Stimulated activated naive CD8-positive, alpha-beta T cell treated with anti-CD3 and anti-CD28 coated beads, Interleukin-15, Interleukin-2, amounts not matched to agents 100 U/mL and 50 U/mL, for 24 hours (primary cell): ENCODE measurements around the gene PPFIA2.
A peak's percentile ranks its signal among the peaks of the same experiment; 100 is the strongest.
"Not testable (repeated sequence)": the region's sequence is repeated elsewhere in the genome, so short reads cannot be mapped to it uniquely, and the experiment has no call there.

Experiments
- ATAC-seq: fragments of 150-1000 bp; cut with Tn5 transposase; one replicate; pipeline ENCODE4 v1.10.0; 2021
- DNase-seq: peaks from one replicate; pipeline ENCODE4 v3.0.0; 2021

Gene PPFIA2

DNA sequence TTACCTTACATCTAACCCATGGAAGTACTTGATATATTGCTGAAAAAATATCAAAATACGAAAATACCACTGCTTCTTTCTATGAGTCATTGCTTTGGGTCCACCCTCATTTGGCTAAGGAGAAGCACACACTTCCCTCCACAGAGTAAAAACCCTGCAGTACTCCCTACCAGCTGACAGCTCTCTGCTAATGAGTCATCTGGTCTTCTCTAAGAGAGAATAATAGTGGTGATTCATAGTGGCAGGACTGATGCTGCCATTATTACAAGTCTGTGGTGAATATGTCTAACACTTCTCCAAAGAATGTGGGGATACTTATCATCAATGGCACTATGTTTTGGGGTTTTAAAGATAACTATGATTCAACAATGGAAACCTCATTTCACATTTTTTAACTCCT lies 90.7 kb downstream of the PPFIA2 start:
- peak; percentile 6 for DNase-seq
- ATAC-seq: peak; percentile 100

DNA sequence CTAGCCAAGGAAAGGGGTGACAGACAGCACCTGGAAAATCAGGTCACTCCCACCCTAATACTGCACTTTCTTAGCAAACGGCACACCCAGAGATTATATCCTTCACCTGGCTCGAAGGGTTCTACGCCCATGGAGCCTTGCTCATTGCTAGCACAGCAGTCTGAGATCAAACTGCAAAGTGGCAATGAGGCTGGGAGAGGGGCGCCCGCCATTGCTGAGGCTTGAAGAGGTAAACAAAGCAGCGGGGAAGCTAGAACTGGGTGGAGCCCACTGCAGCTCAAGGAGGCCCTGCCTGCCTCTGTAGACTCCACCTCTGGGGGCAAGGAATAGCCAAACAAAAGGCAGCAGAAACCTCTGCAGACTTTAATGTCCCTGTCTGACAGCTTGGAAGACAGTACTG lies 99.8 kb downstream of the PPFIA2 start:
- not testable (repeated sequence) for ATAC-seq, DNase-seq

DNA sequence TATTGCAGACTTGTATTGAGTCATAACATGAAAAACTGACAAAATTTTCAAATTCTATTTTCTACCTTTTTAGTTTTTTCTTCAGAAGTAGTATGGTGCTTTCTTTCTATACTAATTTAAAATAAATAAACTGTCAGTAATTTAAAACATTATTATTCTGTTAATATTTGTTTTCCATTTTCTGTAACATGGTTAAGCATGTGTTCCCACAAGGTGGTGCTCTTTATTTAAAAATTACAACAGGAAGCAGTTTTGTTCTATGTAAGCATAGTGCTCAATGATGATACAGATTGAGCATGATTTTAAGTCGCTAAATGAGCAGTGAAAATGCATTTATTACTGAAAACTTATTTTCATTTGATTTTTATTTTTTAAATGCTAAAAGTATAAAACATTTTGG lies 114.6 kb downstream of the PPFIA2 start:
- ATAC-seq (no peak), DNase-seq (no peak)

DNA sequence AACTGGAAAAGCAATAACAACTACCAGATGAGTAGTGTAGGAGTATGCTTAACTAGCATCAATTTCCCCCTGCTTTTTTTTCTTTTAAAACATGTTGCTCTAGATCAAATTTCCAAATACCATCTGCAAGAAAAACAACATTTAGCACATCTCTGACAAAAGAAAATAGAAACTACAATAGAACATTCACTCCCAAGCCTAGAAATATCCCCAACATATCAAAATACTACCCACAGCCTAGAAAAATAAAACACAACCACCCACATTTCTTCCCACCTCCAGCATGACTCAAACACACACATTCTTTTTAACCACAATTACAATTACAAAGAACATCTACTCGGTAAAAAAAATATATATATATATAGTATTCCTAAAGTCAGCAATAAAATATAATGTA lies 120.0 kb downstream of the PPFIA2 start:
- ATAC-seq (no peak), DNase-seq (no peak)

DNA sequence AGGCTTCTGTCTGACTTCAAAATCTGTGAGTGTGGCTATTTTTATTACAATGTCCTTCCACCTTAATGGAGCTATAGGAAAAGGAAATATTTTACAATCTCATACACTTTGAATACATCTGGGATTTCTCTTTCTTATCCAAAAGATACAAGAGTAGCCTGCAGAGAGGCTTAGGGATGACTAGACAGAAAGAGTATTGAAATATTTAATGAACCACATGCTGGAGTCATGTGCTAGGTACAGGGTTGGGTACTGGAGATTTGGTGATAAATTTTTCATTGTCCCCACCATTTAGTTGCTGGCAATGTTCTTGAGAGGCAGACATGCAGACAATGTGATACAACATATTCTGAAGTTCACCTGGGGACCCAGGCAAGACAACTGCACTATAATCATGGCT lies 126.0 kb downstream of the PPFIA2 start:
- no peak for DNase-seq
- ATAC-seq: no peak

DNA sequence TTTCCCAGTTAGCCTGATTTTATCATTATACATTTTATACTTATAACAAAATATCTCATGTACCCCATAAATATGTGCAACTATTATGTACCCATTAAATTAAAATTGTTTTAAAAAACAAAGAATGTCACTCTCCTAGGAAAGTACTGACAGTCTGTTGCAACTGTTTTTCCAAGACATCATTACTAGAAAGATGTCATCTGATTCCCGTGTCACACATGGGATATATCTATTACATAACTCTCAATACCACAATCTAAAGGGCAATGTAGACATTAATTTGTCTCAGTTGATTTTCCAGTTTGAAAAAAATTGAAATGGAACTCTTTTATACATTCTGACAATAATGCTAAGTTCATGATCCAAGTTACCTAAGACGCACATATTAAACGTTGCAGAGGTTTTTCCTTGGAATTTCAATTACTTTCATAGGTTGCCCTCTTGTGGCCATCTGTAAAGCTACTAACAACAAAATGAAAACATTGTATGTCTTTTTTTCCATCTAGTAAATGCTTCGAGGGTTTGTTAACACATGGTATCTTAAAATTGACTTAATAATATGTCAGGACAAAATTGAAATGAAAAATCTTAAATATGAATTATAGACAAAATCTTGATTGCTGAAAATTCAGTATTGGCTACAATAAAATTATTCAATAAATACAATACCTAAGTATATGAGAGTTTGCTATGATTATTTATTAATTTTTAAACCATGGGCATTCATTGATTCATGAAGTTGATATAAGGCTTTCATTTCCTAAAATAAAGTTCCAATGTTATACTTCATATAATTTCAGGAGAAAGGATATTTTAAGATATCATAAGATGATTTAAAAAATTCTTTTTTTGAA lies 131.6 kb downstream of the PPFIA2 start:
- DNase-seq: no peak

DNA sequence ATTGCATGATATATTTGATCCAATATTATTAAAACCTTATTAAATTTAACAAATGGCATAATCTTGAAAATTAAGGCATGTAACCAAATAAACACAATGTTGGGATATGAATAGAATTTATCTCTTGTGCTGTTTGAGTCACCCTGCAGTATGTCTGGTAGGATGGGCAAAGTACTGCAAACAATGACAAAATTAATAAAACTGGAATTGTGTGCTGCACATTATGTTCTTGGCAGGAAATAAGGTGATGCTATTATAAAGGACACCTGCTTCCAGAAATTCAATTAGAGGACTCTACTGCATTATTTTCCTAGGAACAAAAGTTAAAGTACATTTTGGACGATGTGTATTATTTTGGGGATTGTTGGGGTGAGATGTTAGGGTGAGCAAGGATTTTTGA lies 132.7 kb downstream of the PPFIA2 start:
- no peak for ATAC-seq
- DNase-seq: no peak

More for the DNA sequence above, 131.6 kb downstream of the PPFIA2 start:
- no peak for ATAC-seq

DNA sequence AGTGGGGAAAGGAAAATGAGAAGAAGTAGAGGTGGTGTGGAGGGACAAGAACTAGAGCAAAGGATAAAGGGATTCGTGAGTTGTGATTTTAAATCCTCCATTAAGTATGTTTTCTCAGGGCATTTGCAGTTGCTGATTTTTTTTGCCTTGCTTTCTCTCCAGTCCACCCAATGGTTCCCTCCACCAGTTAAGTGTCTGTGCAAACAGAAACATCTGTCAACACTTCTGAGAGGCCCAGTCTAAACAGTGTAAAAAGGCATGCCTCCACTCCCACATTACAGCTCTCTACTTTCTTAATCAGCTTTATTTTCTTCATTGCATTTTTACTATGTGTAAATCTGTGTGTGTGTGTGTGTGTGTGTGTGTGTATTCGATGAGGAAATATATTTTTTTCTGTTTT lies 141.2 kb downstream of the PPFIA2 start:
- DNase-seq: no peak
- no peak for ATAC-seq

DNA sequence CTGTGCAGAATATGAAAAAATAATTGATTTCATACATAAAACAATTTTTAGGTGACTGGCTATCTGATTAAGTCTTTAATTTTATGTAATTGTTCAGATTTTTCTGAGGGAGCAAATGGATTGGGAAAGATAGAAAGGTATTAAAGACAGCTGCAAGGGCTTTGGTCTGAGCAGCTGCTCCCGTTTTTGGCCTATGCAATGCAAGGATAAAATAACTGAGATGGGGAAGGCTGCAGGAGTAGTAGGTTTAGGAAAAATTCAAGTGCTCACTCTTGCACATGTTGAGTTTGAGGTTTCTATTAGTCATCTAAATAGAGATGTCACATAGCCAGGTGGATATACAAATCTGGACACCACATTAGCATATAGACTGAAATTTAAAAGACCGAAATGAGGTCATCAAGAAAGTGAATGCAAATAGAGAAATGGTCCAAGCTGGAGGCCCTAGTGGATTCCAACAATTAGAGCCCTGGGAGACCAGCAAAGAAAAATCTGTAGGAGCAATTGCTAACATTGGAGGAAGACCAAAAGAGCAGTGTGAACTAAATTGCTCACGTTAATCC lies 144.0 kb downstream of the PPFIA2 start:
- no peak for ATAC-seq

DNA sequence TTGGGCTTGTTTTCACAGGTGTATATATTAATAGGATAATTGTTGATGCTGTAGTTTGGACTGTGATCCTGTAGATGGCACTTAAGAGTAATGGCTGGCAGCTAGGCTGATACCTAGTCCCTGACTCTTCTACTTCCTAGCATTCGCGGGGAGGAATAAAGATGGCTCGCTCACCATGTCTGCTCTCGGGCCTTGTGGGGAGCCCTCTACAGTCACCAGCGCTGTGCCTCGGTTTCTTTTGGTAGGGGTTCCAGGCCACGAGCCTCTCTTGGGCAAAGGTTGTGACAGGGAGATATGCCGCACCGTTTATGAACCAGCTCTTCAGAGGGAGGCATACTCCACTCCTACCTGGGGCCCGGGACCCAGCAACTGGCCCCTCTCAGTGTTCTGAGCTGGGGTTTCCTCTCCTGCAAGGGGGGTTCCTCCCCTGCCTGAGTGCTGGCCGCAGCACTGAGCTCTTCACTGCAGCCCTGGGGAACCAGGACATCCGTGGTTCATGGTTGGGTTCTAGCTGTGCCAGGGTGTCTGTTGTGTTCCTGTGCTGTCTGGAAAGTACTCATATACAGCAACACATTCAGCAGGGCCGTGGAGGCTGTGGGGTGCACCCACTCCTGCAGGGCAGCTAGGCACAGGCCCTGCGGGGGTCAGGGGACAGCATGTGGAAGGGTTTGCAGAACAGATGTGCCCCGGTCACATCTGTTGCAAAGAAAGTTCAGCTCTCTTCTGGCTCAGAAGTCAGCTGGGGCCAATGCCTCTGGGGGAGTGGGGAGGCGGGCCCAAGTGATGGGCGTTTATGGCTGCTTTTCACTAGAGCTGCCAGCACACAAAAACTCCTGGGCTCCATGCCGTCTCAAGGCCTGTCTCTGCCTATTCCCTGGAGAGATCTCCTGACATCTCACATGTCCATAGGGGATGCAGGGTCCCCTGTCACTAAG lies 147.9 kb downstream of the PPFIA2 start:
- DNase-seq (no peak), ATAC-seq (peak; percentile 32)

More for the DNA sequence above, 144.0 kb downstream of the PPFIA2 start:
- no peak for DNase-seq

DNA sequence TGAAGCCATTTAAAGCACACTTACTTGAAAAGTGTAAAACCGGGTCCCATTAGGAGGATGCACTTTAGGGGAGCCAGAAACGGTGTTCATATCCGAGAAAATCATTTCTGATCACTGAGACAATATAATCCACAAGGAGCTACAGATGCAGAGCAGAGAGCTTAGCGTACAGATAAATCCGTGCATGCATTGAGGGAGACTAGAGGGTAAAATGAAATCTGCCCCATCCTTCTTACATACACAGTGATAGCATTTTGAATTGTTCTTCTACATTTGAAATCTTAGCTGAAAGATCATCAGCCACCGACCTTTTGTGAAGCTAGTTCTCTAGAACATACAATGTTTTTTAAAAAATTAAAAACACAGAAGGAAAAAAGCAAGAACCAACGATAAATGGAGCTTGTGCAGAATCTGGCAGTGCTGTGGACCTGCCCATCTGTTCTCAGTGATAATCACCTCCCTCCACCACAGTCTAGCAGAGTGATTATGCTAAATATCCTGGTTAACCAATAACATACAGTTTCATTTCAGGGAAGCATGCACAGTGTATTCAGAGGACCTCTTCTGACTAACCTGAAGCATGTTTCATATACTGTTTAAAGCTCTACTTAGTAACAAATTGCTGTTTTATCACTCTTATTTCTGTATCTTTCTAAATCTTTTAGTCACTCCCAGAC lies 161.1 kb downstream of the PPFIA2 start:
- DNase-seq: no peak
- no peak for ATAC-seq

DNA sequence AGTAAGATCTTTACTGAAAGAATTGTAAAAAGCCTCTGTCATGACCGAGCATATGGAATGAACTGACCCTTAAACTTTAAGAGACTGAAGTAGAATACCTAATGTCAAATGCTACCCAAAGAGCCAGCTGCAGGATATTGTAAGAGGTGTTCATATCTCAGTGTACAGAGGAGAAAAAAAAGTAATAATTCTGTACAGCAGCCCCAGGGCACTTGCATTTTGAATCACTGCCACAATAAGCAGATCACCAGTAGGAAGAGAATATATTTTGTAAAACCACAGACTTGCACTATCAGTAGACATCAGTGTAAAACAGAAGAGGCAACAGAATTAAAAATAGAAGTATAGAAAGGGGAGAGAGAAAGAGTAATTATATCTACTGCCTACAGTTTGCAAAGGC lies 162.6 kb downstream of the PPFIA2 start:
- DNase-seq (no peak), ATAC-seq (no peak)

DNA sequence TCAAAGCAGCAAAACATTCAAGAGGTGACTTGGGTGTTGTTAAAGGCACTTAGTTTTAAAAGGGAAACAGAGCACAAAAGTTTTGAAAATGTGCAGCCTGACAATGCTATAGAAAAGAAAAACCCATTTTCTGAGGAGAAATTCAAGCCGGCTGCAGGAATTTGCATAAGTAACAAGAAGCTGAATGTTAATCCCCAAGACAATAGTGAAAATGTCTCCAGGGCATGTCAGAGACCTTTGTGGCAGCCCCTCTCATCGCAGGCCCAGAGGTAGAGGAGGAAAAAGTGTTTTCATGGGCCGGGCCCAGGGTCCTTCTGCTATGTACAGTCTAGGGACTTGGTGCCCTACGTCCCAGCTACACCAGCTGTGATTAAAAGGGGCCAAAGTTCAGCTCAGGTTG lies 167.9 kb downstream of the PPFIA2 start:
- ATAC-seq: no peak
- DNase-seq: no peak

DNA sequence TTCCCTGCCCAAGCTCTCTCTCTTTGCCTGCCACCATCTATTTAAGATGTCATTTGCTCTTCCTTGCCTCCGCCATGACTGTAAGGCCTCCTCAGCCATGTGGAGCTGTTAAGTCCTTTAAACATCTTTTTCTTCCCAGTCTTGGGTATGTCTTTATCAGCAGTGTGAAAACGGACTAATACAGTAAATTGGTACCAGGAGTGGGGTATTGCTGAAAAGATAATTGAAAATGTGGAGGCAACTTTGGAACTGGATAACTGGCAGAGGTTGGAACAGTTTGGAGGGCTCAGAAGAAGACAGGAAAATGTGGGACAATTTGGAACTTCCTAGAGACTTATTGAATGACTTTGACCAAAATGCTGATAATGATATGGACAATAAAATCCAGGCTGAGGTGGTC lies 168.4 kb downstream of the PPFIA2 start:
- DNase-seq, ATAC-seq: not testable (repeated sequence)

DNA sequence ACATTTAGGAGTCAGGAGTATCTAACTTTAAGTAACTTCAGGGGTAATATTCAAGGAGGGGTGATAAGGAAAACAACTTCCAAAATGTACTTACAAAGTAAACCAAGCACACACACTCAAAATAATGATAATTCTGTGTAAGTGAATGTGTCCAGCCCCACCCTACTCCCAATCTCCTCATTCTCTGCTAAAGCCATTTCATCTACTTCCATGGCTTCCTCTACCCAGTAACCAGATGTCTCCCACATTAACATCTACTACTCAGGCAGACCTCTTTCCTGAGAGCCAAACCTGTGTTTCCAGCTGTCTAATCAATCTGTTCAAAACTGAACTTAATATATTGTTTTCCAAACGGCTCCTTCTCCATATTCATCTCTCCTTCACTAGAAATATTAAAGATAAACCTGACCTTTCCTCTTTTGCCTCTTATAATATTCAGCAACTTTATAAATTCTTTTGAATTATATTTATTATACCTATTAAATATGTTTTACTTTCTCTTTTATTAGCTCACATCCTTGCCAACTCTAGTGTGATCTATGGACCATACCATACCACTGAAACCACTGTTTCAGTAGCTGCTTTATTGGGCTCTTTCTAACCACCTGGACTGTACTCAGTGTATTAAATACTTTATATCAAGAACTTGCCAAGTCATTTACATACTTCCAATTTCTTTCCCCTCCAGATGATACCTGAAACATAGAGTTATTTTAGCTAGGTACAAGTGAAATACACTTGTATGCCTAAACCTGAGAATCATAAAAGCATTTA lies 170.7 kb downstream of the PPFIA2 start:
- ATAC-seq (no peak), DNase-seq (no peak)

DNA sequence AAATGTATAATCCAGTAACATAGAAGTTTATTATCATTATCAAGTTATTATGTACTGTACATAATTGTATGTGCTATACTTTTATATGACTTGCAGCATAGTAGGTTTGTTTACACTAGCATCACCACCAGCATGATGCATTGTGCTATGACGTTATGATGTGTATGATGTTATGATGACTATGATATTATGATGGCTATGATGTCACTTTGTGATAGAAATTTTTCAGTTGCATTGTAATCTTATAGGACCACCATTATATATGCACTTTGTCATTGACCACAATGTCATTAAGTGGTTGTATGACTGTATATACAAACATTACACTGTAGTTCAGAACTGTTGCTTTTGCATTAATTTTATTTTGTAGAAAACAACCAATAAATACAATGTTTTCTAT lies 173.4 kb downstream of the PPFIA2 start:
- no peak for DNase-seq
- ATAC-seq: no peak

DNA sequence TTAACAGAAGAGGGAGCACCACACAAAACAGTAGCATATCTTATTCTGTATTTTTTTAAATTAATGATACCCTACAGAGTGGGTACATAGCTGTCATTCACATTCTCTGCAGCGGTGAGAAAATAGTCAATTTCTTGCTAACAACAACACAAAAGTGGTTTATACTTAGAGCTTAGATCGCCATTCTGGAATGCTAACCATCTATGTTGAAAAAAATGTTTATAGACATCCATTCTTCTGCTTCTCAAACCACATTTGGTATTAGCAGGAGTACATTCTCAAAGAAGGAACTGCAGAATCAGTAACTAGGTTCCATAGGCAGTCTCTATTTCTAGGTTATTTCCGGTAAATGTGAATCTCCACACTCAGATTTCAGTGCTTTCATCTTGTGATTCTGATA lies 185.9 kb downstream of the PPFIA2 start:
- DNase-seq: no peak
- ATAC-seq: no peak

DNA sequence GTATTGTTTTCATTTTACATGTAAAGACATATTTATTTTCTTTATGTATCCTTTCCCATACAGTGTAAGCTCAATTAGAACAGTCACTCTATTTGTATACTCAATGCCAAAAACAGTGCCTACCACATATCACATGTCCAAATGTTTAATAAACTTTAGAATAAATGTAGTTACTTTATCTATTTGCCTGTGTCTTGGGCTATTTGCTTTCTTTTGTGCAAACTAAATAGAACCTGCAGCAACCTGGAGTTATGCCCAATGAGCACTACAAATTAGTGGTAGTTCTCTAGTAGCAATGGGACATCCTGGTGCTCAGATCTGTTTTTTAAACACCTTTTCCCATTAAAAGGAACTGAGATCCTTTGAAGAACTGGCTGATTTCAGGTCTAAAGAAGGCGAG lies 186.7 kb downstream of the PPFIA2 start:
- ATAC-seq (no peak), DNase-seq (no peak)

DNA sequence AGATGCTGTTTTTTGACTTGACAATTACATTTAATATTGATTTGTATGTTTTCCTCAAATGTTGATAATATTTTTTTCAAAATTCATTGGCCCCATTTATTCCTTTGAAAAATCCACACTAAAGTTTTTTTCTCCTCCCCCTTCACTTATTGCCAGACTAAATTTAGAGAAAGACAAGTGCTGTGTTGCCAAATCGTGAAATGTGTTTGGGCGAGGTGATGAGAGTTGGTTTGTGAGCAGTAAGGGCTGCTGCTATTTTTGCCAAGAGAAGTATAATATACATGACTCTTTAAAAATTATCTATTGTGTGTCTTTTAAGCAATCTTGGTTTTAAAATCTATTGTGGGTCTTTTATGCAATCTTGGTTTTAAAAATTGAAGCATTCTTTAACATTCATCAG lies 188.9 kb downstream of the PPFIA2 start:
- DNase-seq (no peak), ATAC-seq (no peak)

DNA sequence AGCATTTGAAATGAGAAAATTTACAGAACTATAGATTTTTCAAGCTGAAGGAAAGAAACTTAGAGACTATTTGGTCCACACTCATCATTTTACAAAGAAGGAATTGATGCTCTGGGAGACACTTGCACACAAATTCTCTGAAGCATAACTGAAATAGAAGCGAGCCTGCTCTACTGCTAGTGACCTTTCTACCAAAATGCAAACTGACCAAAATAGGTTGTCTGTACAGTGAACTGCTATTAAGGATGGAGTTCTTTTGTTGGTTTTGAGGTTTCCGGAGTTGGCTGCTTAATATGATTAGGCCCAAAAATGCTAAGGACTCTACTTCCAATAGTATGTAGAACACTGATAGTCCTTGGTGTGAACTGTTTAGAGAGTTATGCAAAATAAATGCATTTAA lies 194.9 kb downstream of the PPFIA2 start:
- no peak for DNase-seq
- ATAC-seq: no peak

DNA sequence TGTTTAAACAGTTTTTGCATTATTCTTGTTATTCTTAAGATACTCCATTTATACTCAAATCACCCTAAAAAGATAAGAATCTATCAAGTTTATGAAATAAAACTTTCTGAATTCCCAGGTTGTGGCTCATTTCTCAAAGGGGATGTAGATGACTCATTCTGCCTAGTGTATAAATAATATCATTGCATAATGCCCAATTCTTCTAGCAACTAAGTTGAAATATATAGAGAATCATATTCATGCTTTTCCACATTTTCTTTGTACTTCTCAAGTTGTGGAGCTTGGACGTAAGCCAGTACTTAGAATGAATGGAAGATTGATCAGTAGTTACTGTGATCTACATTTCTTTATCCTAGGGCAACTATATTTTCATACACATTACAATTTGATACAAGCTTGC lies 201.1 kb downstream of the PPFIA2 start:
- DNase-seq (no peak), ATAC-seq (no peak)

DNA sequence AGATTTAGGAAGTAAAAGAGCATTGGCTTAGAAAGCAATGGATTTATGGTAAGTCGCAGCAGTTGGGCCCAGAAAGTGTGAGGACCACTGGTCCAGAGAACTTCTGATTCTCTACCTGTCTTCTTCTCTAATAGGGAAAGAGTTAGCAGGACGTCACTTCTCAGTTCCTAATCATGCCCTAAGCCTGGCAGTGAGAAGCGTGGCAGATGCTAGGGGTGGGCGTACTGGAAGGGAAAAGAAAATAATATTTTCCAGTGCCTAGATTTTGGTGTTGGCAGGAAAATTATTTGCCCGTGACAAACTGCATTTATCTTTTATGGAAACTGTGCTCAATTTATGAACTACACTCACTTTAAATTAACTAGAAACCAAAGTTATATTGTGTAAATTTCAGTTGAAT lies 212.3 kb downstream of the PPFIA2 start:
- ATAC-seq (no peak), DNase-seq (no peak)
